ENCODE results near the gene CCDC30. TPM values are rescaled to one million over a fixed set of nuclear protein-coding genes. Genes with fewer than 3 reads are reported as not detected.

CCDC30 gene
- total RNA-seq (2014; rRNA removed; shearing (Covaris generic)), result 0.40 and 0.51 TPM in 2 replicates

DNA sequence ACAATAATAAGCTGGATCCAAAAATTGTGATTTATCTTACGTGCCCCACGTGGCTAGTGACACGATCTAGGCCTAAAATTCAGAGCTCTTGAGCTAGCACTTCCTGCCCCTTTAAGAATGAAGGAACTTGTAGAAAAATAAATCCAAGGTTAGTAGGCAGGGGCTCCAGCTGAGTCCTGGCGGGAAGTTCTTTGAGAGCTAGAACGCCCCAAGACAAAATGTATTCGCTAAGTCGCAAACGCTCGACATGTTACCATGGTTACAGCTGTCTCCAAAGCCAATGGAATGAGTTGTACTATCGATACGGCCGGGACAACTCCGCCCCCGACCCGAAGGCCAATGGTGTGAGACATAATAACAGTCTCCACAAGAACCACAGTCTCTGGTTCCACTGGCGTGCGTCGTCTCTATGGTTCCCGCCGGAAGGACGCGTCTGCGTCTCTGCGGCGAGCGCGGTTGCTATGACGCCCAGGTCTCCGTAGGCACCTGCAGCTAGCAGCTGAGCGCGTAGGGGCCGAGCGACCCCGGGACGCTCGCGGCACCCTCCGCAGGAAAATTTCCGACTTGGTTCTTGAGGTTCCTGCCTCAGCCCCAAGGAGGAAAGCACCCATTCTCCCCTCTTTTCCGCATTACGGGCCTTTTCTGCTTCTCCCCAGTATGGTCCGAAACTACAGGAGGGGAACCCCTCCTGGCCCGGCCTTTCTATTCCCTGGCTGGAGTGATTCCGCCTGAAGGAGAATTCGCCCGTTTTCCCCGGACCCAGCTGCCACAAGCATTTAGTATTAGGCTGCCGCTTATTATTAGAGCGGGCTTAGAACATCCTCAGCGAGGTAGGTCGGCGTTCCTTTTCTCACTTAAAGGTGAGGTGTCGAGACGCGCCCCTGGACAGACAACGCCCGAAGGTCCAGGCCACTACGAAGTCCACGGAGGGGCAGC lies at the start of gene CCDC30:
Gene CCDC30, plus strand, starts transcription at position 459 of the 936 bp plus-strand sequence. CDS start 17,266 bp downstream, outside the sequence.
- Histone ChIP-seq H3K27me3 (no peaks in the 10 kb centered on the region), H3K9me3 (replicated peaks) (no peaks in the 10 kb centered on the region), H3K36me3 (no peaks in the 10 kb centered on the region), H3K4me3 (peak within 1 kb of the TSS; percentile 45), H3K27ac (no peak within 1 kb of the TSS), H3K4me1 (no peaks in the 10 kb centered on the region)
- peak; percentile 84 to 86 for DNase-seq

DNA sequence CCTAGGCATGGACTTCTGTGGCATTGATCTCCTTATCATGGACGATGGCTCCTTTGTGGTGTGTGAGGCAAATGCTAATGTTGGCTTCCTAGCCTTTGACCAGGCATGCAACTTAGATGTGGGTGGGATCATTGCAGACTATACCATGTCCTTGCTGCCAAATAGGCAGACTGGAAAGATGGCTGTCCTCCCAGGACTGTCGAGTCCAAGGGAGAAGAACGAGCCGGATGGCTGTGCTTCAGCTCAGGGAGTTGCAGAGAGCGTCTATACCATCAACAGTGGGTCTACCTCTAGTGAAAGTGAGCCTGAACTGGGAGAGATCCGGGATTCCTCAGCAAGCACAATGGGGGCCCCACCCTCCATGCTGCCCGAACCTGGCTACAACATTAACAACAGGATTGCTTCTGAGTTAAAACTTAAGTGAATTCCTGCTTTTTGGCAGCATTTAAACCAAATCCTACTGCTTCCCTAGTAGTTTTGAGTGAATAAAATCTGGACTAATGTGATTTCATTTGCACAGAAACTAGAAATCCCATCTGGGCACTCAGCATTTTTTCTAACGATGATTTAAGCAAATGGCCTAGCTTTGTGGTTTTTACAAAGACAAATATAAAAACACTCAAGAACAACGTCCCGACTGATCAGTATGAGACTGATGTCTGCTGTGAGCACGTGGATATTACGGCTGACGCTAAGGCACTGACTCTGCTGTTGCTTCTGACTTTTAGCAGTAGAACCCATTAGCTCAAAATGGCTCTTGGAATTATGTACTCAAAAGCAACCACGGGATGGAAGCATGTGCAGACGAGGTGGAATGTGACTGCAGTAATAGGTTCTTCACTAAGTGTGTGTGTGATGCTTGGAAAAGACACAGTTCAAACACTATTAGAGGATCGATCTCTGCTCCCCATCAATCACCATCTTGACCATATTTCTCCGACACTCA lies 48.3 kb upstream of the CCDC30 start:
- H3K27me3 ChIP-seq, result no peaks in the 10 kb centered on the region
- DNase-seq, result no peak
- H3K9me3 ChIP-seq (replicated peaks), result no peaks in the 10 kb centered on the region
- no peak overlapping the region for H3K4me3 ChIP-seq
- H3K27ac ChIP-seq, result no peak overlapping the region
- H3K4me1 ChIP-seq, result no peaks in the 10 kb centered on the region
- no peaks in the 10 kb centered on the region for H3K36me3 ChIP-seq

DNA sequence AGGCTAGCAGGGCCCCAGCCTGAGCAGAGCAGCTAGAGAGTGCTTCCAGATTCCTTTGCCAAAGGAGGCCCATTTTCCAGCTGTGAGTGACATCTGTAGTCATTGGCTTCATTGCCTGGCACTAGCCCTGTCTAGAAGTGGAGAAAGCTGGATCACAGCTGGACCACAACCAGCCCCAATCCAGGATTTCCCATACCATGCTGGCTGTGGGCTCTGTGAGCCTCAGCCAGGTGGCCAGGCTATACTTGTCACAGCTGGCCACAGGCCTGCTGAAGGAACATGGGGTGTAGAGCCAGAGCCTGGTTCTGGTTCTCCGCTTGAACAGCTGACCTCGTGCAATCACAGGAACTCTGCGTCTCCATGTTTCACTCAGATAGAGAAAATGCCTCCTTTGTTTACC lies 45.9 kb upstream of the CCDC30 start:
- Histone ChIP-seq H3K27ac (no peak overlapping the region), H3K9me3 (replicated peaks) (no peaks in the 10 kb centered on the region), H3K27me3 (no peaks in the 10 kb centered on the region), H3K4me3 (no peak overlapping the region), H3K36me3 (no peaks in the 10 kb centered on the region), H3K4me1 (peaks cover 15% of the 10 kb centered on the region)
- no peak for DNase-seq

DNA sequence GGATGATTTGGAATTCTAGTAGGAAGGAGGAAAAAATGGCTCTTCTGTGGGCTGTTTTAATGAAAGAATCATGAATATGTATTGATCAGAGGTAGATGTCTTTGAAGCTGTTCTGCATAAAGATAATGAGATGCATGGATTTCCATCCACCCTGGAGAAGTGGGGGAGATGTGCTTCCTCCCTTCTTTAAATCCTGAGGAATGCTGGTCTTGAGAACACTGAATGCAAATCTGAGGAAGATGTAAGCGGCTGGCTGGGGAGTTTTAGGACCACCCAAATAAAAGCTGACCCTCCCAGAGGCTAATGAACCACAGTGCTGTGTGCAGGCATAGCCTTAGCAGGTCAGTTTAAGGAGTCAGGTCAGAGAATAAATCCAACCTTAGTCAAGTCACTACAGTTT lies 44.6 kb upstream of the CCDC30 start:
- no peak for DNase-seq
- Histone ChIP-seq H3K4me3 (no peak overlapping the region), H3K27me3 (no peaks in the 10 kb centered on the region), H3K27ac (no peak overlapping the region), H3K4me1 (peaks cover 24% of the 10 kb centered on the region), H3K9me3 (replicated peaks) (no peaks in the 10 kb centered on the region), H3K36me3 (no peaks in the 10 kb centered on the region)

DNA sequence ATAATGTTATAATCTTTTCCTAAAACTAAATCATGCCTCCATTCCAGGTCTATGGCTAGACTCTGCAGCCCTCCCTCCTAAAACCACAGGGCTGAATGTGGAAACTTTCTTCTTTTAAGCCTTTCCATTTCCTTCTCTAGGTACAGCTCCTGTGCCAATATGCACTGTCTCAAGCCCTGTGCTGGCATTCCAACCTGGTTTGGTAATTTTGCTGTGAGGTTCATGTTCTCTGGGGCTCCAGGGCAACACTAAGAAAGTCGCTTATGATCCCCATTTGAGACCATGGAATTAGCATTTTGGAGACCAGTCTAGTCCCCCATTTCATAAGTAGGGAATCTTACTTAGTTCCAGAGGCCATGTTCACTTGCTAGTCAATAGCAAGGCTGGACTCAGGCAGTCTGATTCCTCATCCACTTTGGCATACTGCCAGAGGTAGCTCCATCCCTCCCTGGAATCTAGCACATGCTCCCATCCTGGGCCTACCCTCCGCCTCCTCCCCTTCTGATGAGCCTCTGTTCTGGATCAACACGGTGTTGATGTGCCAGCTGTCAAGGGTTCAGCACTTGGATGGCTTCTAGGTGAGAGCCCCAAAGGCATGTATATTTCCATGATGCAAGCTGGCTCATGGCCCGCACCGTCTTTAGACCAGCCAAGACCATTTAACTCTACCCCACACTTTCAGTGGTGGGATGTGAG lies 43.8 kb upstream of the CCDC30 start:
- Histone ChIP-seq H3K27me3 (no peaks in the 10 kb centered on the region), H3K4me1 (peaks cover 32% of the 10 kb centered on the region), H3K4me3 (no peak overlapping the region), H3K9me3 (replicated peaks) (no peaks in the 10 kb centered on the region), H3K36me3 (no peaks in the 10 kb centered on the region), H3K27ac (no peak overlapping the region)
- peak in 1 of 2 experiments; percentile 25 for DNase-seq

DNA sequence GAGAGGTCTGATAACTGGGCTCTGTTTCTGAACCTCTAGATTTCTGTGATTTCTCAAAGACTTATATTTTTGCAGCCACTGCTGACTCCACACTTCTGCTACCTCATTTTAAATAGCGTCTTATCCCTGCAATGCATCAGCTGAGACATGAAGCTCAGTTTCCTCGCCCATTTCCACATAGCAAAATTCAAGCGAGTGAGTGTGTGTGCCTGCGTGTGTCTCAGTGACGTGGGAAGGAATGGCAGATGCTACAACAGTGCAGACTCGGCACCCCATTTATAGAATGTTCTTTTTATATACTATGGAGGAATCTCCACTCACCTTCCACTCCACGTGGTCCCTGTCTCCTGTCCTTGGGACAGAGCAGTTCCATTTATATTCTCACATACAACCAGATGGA lies 43.0 kb upstream of the CCDC30 start:
- no peak for DNase-seq
- Histone ChIP-seq H3K27ac (no peak overlapping the region), H3K4me1 (peaks cover 33% of the 10 kb centered on the region), H3K9me3 (replicated peaks) (no peaks in the 10 kb centered on the region), H3K27me3 (no peaks in the 10 kb centered on the region), H3K4me3 (no peak overlapping the region), H3K36me3 (no peaks in the 10 kb centered on the region)

DNA sequence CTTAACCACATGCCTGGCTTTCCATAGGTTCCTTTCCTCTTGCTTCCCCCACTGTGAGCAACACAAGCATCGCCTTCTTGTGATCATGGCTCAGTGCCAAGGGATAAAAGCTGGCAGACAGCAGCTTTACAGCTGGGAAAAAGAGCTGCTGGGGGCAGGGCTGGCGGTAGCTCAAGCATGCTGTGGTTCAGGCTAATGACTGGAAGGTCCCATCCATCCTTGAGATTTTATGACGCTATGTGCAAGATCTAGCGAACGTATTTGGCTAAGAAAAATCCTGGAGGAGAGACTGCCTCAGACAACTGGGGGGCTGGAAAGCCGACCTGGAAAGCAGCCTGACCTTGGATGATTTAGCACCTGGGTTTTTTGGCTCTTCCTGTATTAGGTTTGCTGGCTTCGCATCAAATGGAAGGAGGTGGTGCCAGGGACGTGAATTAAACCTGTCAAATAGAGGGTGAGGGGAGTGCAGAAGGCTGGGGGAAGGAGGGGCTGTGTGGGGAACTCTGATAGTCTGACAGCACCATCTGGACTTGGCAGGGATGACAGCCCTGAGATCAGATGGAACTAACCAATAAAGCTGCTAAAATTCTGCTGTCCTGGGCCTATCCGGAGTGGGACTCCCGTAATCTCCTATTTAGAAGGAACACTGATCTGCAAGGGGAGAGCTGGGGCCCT lies 42.0 kb upstream of the CCDC30 start:
- H3K27me3 ChIP-seq, result no peaks in the 10 kb centered on the region

DNA sequence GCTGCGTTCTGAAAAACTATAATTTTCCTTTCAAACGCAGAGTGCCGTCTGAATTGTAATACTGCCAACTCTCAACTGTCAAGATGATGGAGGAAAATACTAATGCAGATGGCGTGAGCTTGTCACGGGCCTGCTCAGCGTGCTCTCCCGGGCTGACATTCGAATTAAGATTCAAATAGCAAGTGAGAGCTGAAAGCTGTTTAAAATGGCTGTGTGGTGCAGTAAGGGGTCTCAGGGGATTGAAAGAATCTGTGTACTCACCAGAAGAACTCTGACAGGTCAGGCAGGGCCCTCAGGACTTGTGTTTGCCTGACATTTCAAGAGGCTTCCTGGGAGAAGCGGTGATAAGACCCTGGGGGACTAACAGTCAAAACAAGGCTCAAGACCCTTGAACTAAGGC lies 40.3 kb upstream of the CCDC30 start:
- DNase-seq, result no peak
- Histone ChIP-seq H3K4me3 (no peak overlapping the region), H3K27me3 (no peaks in the 10 kb centered on the region), H3K4me1 (peaks cover 33% of the 10 kb centered on the region), H3K36me3 (no peaks in the 10 kb centered on the region), H3K27ac (no peak overlapping the region), H3K9me3 (replicated peaks) (no peaks in the 10 kb centered on the region)

More for the DNA sequence above, 42.0 kb upstream of the CCDC30 start:
- H3K9me3 ChIP-seq (replicated peaks), result no peaks in the 10 kb centered on the region
- peak; percentile 84 to 90 for DNase-seq
- H3K27ac ChIP-seq, result no peak overlapping the region
- H3K4me3 ChIP-seq, result no peak overlapping the region
- H3K4me1 ChIP-seq, result peaks cover 33% of the 10 kb centered on the region
- no peaks in the 10 kb centered on the region for H3K36me3 ChIP-seq

DNA sequence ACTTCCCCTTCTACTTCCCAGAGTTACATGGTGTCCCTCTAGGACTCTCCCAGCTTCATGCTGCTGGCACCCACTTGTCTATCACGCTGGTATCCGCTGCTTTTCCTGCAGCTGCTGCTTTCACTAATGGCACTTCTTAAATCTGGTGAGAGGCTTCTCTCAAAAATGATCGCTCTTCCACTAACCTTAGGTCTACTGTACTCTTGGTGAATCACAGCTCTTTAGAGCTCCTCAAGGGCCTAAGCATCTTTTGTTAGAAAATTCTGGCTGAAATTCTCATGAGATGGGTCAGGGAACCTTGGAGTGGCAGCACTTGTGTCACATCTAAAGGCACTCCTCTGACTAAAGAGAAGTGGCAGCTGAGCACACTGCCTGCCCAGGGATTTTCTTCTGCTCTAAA lies 39.4 kb upstream of the CCDC30 start:
- Histone ChIP-seq H3K9me3 (replicated peaks) (no peaks in the 10 kb centered on the region), H3K27me3 (no peaks in the 10 kb centered on the region), H3K36me3 (no peaks in the 10 kb centered on the region), H3K4me3 (peak overlapping the region; percentile 16), H3K4me1 (peaks cover 33% of the 10 kb centered on the region), H3K27ac (peak overlapping the region; percentile 35)
- peak; percentile 54 to 68 for DNase-seq

DNA sequence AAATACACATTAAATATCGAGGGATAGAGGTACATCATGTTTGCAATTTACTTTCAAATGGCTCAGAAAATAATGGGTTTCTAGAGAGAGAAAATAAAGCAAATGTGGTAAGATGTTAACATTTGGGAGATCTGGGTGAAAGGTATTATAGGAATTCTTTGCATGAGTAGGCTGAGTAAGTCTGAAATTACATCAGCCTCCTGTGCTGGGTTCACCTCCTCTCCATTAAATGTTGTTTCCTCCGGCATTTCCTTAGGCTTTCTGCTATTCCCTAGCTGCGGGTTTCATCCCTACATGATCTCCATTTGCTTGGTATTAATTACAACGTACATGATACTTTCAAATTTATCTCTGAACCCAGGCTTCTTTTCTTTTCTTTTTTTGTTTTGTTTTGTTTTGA lies 38.9 kb upstream of the CCDC30 start:
- Histone ChIP-seq H3K36me3 (no peaks in the 10 kb centered on the region), H3K4me3 (no peak overlapping the region; the same call in 1 of the 2 replicates), H3K9me3 (replicated peaks) (no peaks in the 10 kb centered on the region), H3K27ac (peak overlapping the region; percentile 35), H3K4me1 (peaks cover 33% of the 10 kb centered on the region), H3K27me3 (no peaks in the 10 kb centered on the region)
- DNase-seq, result no peak

DNA sequence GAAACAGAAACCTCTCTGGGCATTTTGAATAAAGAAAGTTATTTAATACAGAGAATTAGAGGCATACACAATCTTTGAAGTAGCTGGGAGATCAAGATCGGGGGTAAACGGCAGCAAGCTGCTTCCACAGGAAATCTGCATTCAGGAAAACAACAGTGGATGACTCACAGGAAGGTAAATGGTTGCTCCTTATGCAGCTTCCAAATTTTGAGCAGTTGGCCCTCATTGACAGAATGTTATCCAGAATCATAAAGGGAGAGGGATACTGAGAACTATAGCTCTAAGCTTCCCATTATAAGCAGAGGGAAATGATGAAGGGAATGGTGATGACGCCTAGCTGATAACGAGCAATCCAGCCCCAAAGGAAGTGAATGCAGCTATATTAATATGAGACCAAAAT lies 35.8 kb upstream of the CCDC30 start:
- Histone ChIP-seq H3K27me3 (no peaks in the 10 kb centered on the region), H3K9me3 (replicated peaks) (no peaks in the 10 kb centered on the region), H3K36me3 (no peaks in the 10 kb centered on the region), H3K4me1 (peaks cover 18% of the 10 kb centered on the region), H3K27ac (no peak overlapping the region), H3K4me3 (no peak overlapping the region)
- DNase-seq, result no peak

DNA sequence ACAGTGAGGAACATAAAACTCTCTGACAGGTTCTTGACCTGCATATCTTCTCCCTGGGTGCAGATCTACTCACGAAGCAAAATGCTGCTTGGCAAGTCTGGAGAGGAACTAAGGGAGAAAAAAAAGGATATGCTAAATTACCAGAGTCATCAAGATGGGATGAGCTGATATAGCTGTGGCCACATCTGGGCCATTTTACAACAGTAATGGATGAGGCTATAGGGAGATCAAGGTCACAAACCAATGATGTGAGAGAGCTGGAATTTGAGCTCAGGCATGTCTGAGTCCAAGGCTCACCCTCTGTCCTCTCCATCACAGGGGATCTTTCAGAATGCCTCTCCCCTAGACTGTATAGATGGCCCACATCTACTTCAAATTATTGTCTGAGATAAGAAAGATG lies 33.5 kb upstream of the CCDC30 start:
- no peaks in the 10 kb centered on the region for H3K9me3 ChIP-seq (replicated peaks)
- no peaks in the 10 kb centered on the region for H3K4me1 ChIP-seq
- H3K27ac ChIP-seq, result no peak overlapping the region
- H3K4me3 ChIP-seq, result no peak overlapping the region
- no peaks in the 10 kb centered on the region for H3K36me3 ChIP-seq
- no peaks in the 10 kb centered on the region for H3K27me3 ChIP-seq
- no peak for DNase-seq

DNA sequence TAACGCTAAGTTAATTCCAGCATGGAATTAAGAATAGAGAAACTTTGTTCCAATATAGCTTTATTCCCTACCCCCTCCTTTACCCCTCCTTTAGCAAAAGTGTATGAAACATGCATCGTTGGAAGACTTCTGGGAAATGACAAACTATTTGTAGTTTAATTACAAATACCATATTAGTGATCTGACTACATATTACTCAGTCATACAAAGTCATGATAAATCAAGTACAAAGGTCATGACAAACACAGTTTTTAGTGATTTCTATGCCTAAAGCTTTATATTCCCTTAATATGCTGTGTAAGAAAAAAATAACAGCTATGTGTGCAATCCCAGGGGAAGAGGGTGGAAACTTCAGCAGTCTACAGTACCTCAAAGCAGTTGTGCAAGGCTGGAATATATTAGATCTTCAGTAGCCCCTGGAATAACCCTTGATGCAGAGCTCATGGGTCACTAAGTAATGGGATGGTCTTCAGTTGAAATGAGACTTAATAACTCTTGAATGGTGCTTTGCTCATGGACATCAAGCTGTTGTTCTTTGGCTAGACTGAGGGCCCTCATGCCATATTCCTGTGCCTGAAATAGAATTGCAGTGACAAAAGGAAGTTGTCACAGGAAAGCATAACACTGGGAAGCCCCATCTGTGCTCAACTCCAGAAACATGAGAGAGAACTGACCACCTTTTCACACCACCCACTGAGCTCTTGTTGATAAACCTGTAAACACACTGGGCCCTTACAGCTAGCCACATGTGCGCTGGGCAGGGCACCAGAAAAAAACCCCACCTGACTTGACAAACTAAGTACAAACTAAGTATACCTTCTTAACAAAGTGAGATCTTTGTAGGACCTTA lies 32.6 kb upstream of the CCDC30 start:
- H3K9me3 ChIP-seq (replicated peaks), result no peaks in the 10 kb centered on the region
- no peak for DNase-seq
- no peaks in the 10 kb centered on the region for H3K36me3 ChIP-seq
- no peak overlapping the region for H3K27ac ChIP-seq
- no peaks in the 10 kb centered on the region for H3K27me3 ChIP-seq
- H3K4me3 ChIP-seq, result no peak overlapping the region
- no peaks in the 10 kb centered on the region for H3K4me1 ChIP-seq

All from SJCRH30 (cell line).